ENCODE results near the gene BLOC1S4. TPM values are rescaled to one million over a fixed set of nuclear protein-coding genes. Genes with fewer than 3 reads are reported as not detected.
A peak's percentile ranks its signal among the peaks of the same experiment; 100 is the strongest.
"Not testable (repeated sequence)": the region's sequence is repeated elsewhere in the genome, so short reads cannot be mapped to it uniquely, and the experiment has no call there.

Gene BLOC1S4
- 5.4 and 7.0 TPM in 2 replicates for total RNA-seq (ENCODE audit: low replicate concordance)

- DNase-seq (ENCODE audit: low read depth): peak; percentile 92
- H3K4me3 ChIP-seq (ENCODE audit: low read depth, low read length): peak within 1 kb of the TSS; percentile 95
- no peak for TF ChIP-seq CTCF (IDR thresholded peaks at IDR 0.05; ENCODE audit: insufficient read depth, low read length)
These were observed at the start of gene BLOC1S4 for GRCh38 chr4:6716018-6716911. TSS of gene BLOC1S4 (plus strand) at chr4:6716174. CDS start at chr4:6716210, 36 bp downstream.

- peak; percentile 69 for DNase-seq (ENCODE audit: low read depth)
- no peak overlapping the region for H3K4me3 ChIP-seq (ENCODE audit: low read depth, low read length)
- TF ChIP-seq CTCF (IDR thresholded peaks at IDR 0.05; ENCODE audit: insufficient read depth, low read length): no peak
These were observed 47.6 kb upstream of the BLOC1S4 start for GRCh38 chr4:6668391-6668790.

- no peak overlapping the region for H3K4me3 ChIP-seq (ENCODE audit: low read depth, low read length)
- no peak for DNase-seq (ENCODE audit: low read depth)
- TF ChIP-seq CTCF (IDR thresholded peaks at IDR 0.05; ENCODE audit: insufficient read depth, low read length): no peak
These were observed 44.3 kb upstream of the BLOC1S4 start for GRCh38 chr4:6671648-6672047.

- no peak for TF ChIP-seq CTCF (IDR thresholded peaks at IDR 0.05; ENCODE audit: insufficient read depth, low read length)
- no peak overlapping the region for H3K4me3 ChIP-seq (ENCODE audit: low read depth, low read length)
These were observed 43.8 kb upstream of the BLOC1S4 start for GRCh38 chr4:6672131-6672530.

GRCh38 chr4:6672541-6673190, 43.3 kb upstream of the BLOC1S4 start:
- not testable (repeated sequence) for H3K4me3 ChIP-seq (ENCODE audit: low read depth, low read length); DNase-seq (ENCODE audit: low read depth)

More at GRCh38 chr4:6672131-6672530, 43.8 kb upstream of the BLOC1S4 start:
- DNase-seq (ENCODE audit: low read depth): no peak

GRCh38 chr4:6673191-6673659, 42.7 kb upstream of the BLOC1S4 start:
- DNase-seq (ENCODE audit: low read depth): peak; percentile 42
- H3K4me3 ChIP-seq (ENCODE audit: low read depth, low read length): peak overlapping the region; percentile 78

GRCh38 chr4:6673660-6674499, 42.1 kb upstream of the BLOC1S4 start:
- no peak for TF ChIP-seq CTCF (IDR thresholded peaks at IDR 0.05; ENCODE audit: insufficient read depth, low read length)
- peak overlapping the region; percentile 78 for H3K4me3 ChIP-seq (ENCODE audit: low read depth, low read length)
- peak; percentile 95 for DNase-seq (ENCODE audit: low read depth)
